WTC11 (cell line): ENCODE data around the gene LTBP1. TPM values are rescaled to one million over a fixed set of nuclear protein-coding genes. Genes with fewer than 3 reads are reported as not detected.

Experiments
- ATAC-seq: fragments of 200-7000 bp; cut with Tn5 transposase; 2 replicates; pipeline ENCODE4 v1.10.0; 2021; ENCODE audit warnings: mild to moderate bottlenecking, moderate library complexity
- CTCF ChIA-PET: fragments of 300-600 bp; sonication (Branson Sonifier 250); formaldehyde crosslinking; loops from one replicate; lab custom pipeline; 2021; ENCODE audit warnings: antibody characterized with exemption; lab: Charles Lee
- POLR2A ChIA-PET: fragments of 350-600 bp; sonication (Branson Sonifier 250); formaldehyde crosslinking; loops from one replicate; lab custom pipeline; 2021; ENCODE audit warnings: antibody characterized with exemption; lab: Charles Lee
- DNase-seq: peaks from one replicate; pipeline ENCODE4 v3.0.0; 2021; ENCODE audit warnings: low spot score
- H3K27ac Mint-ChIP-seq: 2 replicates; pipeline ENCODE4 v1.8.0; 2021; ENCODE audit warnings: mixed read lengths
- H3K27me3 Mint-ChIP-seq: 2 replicates; pipeline ENCODE4 v1.8.0; 2021; ENCODE audit warnings: low read depth, mild to moderate bottlenecking, moderate library complexity, mixed read lengths
- H3K36me3 Mint-ChIP-seq: 2 replicates; pipeline ENCODE4 v1.8.0; 2021; ENCODE audit warnings: mixed read lengths
- H3K4me1 Mint-ChIP-seq: 2 replicates; pipeline ENCODE4 v1.8.0; 2022; ENCODE audit warnings: mixed read lengths
- H3K4me3 Mint-ChIP-seq: 2 replicates; pipeline ENCODE4 v1.8.0; 2021; ENCODE audit warnings: mild to moderate bottlenecking, moderate library complexity, mixed read lengths
- H3K9me3 Mint-ChIP-seq: 2 replicates; pipeline ENCODE4 v1.8.0; 2021; ENCODE audit warnings: mixed read lengths
- ATF1 ChIP-seq: sonication (generic); formaldehyde crosslinking; IDR thresholded peaks from 2 replicates; pipeline ENCODE4 v1.8.1; 2023; ENCODE audit warnings: mild to moderate bottlenecking, moderate library complexity, missing genetic modification reagents
- ATF6 ChIP-seq: sonication (generic); formaldehyde crosslinking; IDR thresholded peaks from 2 replicates; pipeline ENCODE4 v1.8.1; 2023; ENCODE audit warnings: mild to moderate bottlenecking, missing genetic modification reagents
- CREM ChIP-seq: sonication (generic); formaldehyde crosslinking; IDR thresholded peaks from 2 replicates; pipeline ENCODE4 v1.8.1; 2022; ENCODE audit warnings: mild to moderate bottlenecking, missing genetic modification reagents, moderate library complexity
- ERG ChIP-seq: fragments of 250-450 bp; sonication (Bioruptor Pico); IDR thresholded peaks from 2 replicates; pipeline ENCODE4 v1.8.0; 2021; ENCODE audit warnings: mild to moderate bottlenecking
- FOXP1 ChIP-seq: sonication (generic); formaldehyde crosslinking; IDR thresholded peaks from 2 replicates; pipeline ENCODE4 v1.8.0; 2022; ENCODE audit warnings: missing genetic modification reagents, mild to moderate bottlenecking, moderate library complexity, borderline replicate concordance
- GTF2I ChIP-seq: fragments of 250-450 bp; sonication (Bioruptor Pico); conservative IDR thresholded peaks from 2 replicates; pipeline ENCODE4 v1.4.0; 2021; ENCODE audit warnings: mild to moderate bottlenecking
- IRF1 ChIP-seq: sonication (generic); formaldehyde crosslinking; IDR thresholded peaks from 2 replicates; pipeline ENCODE4 v1.8.0; 2023; ENCODE audit warnings: missing genetic modification reagents
- IRF2 ChIP-seq: sonication (generic); formaldehyde crosslinking; IDR thresholded peaks from 2 replicates; pipeline ENCODE4 v1.8.0; 2022; ENCODE audit warnings: low read depth, missing genetic modification reagents, borderline replicate concordance
- JUN ChIP-seq: sonication (generic); formaldehyde crosslinking; IDR thresholded peaks from 2 replicates; pipeline ENCODE4 v1.8.0; 2023; ENCODE audit warnings: mild to moderate bottlenecking, missing genetic modification reagents
- MXD4 ChIP-seq: fragments of 250-450 bp; sonication (Bioruptor Pico); IDR thresholded peaks from 2 replicates; pipeline ENCODE4 v1.8.0; 2021; ENCODE audit warnings: mild to moderate bottlenecking, moderate library complexity, borderline replicate concordance
- NR1H2 ChIP-seq: sonication (generic); formaldehyde crosslinking; IDR thresholded peaks from 2 replicates; pipeline ENCODE4 v1.9.0; 2021; ENCODE audit warnings: mild to moderate bottlenecking, moderate library complexity, missing genetic modification reagents
- OVOL2 ChIP-seq: fragments of 250-450 bp; sonication (Bioruptor Pico); IDR thresholded peaks from 2 replicates; pipeline ENCODE4 v1.9.0; 2021; ENCODE audit warnings: mild to moderate bottlenecking, borderline replicate concordance
- PRDM15 ChIP-seq: sonication (generic); formaldehyde crosslinking; IDR thresholded peaks from 2 replicates; pipeline ENCODE4 v1.8.0; 2022; ENCODE audit warnings: missing genetic modification reagents
- RORB ChIP-seq: fragments of 250-450 bp; sonication (Bioruptor Pico); IDR thresholded peaks from 2 replicates; pipeline ENCODE4 v1.9.0; 2021; ENCODE audit warnings: mild to moderate bottlenecking
- SOX15 ChIP-seq: fragments of 250-450 bp; sonication (Bioruptor Pico); IDR thresholded peaks from 2 replicates; pipeline ENCODE4 v1.9.0; 2021; ENCODE audit warnings: mild to moderate bottlenecking
- TCF7 ChIP-seq: sonication (generic); formaldehyde crosslinking; IDR thresholded peaks from 2 replicates; pipeline ENCODE4 v1.8.0; 2022; ENCODE audit warnings: mild to moderate bottlenecking, low read depth, missing genetic modification reagents, moderate library complexity
- TEAD4 ChIP-seq: sonication (generic); formaldehyde crosslinking; IDR thresholded peaks from 2 replicates; pipeline ENCODE4 v1.8.0; 2022; ENCODE audit warnings: mild to moderate bottlenecking, missing genetic modification reagents
- ZNF138 ChIP-seq: sonication (generic); formaldehyde crosslinking; conservative IDR thresholded peaks from 2 replicates; pipeline ENCODE4 v1.8.1; 2022; ENCODE audit warnings: mild to moderate bottlenecking, moderate library complexity, missing genetic modification reagents
- ZNF219 ChIP-seq: sonication (generic); formaldehyde crosslinking; IDR thresholded peaks from 2 replicates; pipeline ENCODE4 v1.8.0; 2023; ENCODE audit warnings: missing genetic modification reagents, mild to moderate bottlenecking, borderline replicate concordance
- ZNF317 ChIP-seq: sonication (generic); formaldehyde crosslinking; IDR thresholded peaks from 2 replicates; pipeline ENCODE4 v1.8.1; 2023; ENCODE audit warnings: low read depth, mild to moderate bottlenecking, moderate library complexity, missing genetic modification reagents, borderline replicate concordance
- ZNF671 ChIP-seq: fragments of 250-450 bp; sonication (Bioruptor Pico); IDR thresholded peaks from 2 replicates; pipeline ENCODE4 v1.8.0; 2021; ENCODE audit warnings: mild to moderate bottlenecking
- total RNA-seq: library from RNA; stranded (reverse); gene quantifications from 3 replicates; pipeline ENCODE4 v1.2.3, GENCODE V29; 2021

LTBP1 gene
- total RNA-seq, 1 experiment from 2014 or later: 33.6 TPM

- no peak for TF ChIP-seq SOX15 (CRISPR knock-in tag)
- no peak for TF ChIP-seq FOXP1 (CRISPR knock-in tag)
- no peak for TF ChIP-seq TCF7 (CRISPR knock-in tag)
- no peak for TF ChIP-seq PRDM15 (CRISPR knock-in tag)
Observed at GRCh38 chr2:33275689-33276444, 329.1 kb downstream of the LTBP1 start (continued).

GRCh38 chr2:33277002-33277426, 330.3 kb downstream of the LTBP1 start:
- Mint-ChIP-seq H3K27me3 (no peaks in the 10 kb centered on the region), H3K27ac (no peak overlapping the region), H3K9me3 (no peaks in the 10 kb centered on the region), H3K36me3 (peaks cover 3% of the 10 kb centered on the region; the same call in 1 of the 2 replicates), H3K4me1 (no peaks in the 10 kb centered on the region), H3K4me3 (no peak overlapping the region)
- no peak for ATAC-seq
- CTCF ChIA-PET: no interaction called here
- no peak for DNase-seq
- POLR2A ChIA-PET: no interaction called here
- TF ChIP-seq ATF1 (CRISPR knock-in tag) (no peak), GTF2I (CRISPR knock-in tag) (no peak), CREM (CRISPR knock-in tag) (no peak), IRF1 (CRISPR knock-in tag) (no peak), MXD4 (CRISPR knock-in tag) (no peak), OVOL2 (CRISPR knock-in tag) (no peak), TEAD4 (CRISPR knock-in tag) (no peak), ZNF138 (CRISPR knock-in tag) (no peak), ZNF219 (CRISPR knock-in tag) (no peak), JUN (no peak), IRF2 (no peak), ZNF671 (CRISPR knock-in tag) (no peak), ERG (CRISPR knock-in tag) (no peak), ATF6 (CRISPR knock-in tag) (no peak), RORB (no peak), ZNF317 (no peak), NR1H2 (CRISPR knock-in tag) (no peak)
